Stimulated activated naive CD8-positive, alpha-beta T cell treated with anti-CD3 and anti-CD28 coated beads, Interleukin-15, Interleukin-2, amounts not matched to agents 100 ng/mL and 50 ng/mL, for 24 hours (primary cell): ENCODE data around the gene STAMBPL1.

Experiments used
- H3K27ac Mint-ChIP-seq: one replicate; pipeline ENCODE4 v1.8.0; 2021; ENCODE audit warnings: mild to moderate bottlenecking, mixed read lengths
- H3K27me3 Mint-ChIP-seq: one replicate; pipeline ENCODE4 v1.8.0; 2021; ENCODE audit warnings: mixed read lengths
- H3K36me3 Mint-ChIP-seq: one replicate; pipeline ENCODE4 v1.8.0; 2021; ENCODE audit warnings: low read depth, mixed read lengths
- H3K4me1 Mint-ChIP-seq: one replicate; pipeline ENCODE4 v1.8.0; 2021; ENCODE audit warnings: low read depth, mixed read lengths
- H3K4me3 Mint-ChIP-seq: one replicate; pipeline ENCODE4 v1.8.0; 2021; ENCODE audit warnings: mild to moderate bottlenecking, mixed read lengths
- H3K9me3 Mint-ChIP-seq: one replicate; pipeline ENCODE4 v1.8.0; 2021; ENCODE audit warnings: mixed read lengths

Gene STAMBPL1

GRCh38 chr10:88957381-88957780, 77.3 kb downstream of the STAMBPL1 start:
- Mint-ChIP-seq H3K27ac (no peak overlapping the region), H3K4me1 (peaks cover 12% of the 10 kb centered on the region), H3K9me3 (no peaks in the 10 kb centered on the region), H3K4me3 (no peak overlapping the region), H3K27me3 (no peaks in the 10 kb centered on the region), H3K36me3 (no peaks in the 10 kb centered on the region)

- H3K36me3 Mint-ChIP-seq = no peaks in the 10 kb centered on the region
- H3K27me3 Mint-ChIP-seq = no peaks in the 10 kb centered on the region
- H3K4me3 Mint-ChIP-seq = no peak overlapping the region
- peaks cover 16% of the 10 kb centered on the region for H3K4me1 Mint-ChIP-seq
- no peaks in the 10 kb centered on the region for H3K9me3 Mint-ChIP-seq
- H3K27ac Mint-ChIP-seq = no peak overlapping the region
Observed at GRCh38 chr10:88958721-88959120, 78.7 kb downstream of the STAMBPL1 start.

GRCh38 chr10:88960802-88961201, 80.8 kb downstream of the STAMBPL1 start:
- Mint-ChIP-seq H3K4me3 (no peak overlapping the region), H3K9me3 (no peaks in the 10 kb centered on the region), H3K4me1 (peaks cover 16% of the 10 kb centered on the region), H3K27me3 (no peaks in the 10 kb centered on the region), H3K27ac (no peak overlapping the region), H3K36me3 (no peaks in the 10 kb centered on the region)

GRCh38 chr10:88961266-88961665, 81.2 kb downstream of the STAMBPL1 start:
- no peaks in the 10 kb centered on the region for H3K9me3 Mint-ChIP-seq
- peaks cover 16% of the 10 kb centered on the region for H3K4me1 Mint-ChIP-seq
- no peak overlapping the region for H3K27ac Mint-ChIP-seq

GRCh38 chr10:88962336-88962735, 82.3 kb downstream of the STAMBPL1 start:
- Mint-ChIP-seq H3K36me3 (no peaks in the 10 kb centered on the region), H3K4me1 (peaks cover 16% of the 10 kb centered on the region), H3K27me3 (no peaks in the 10 kb centered on the region), H3K27ac (no peak overlapping the region), H3K4me3 (no peak overlapping the region), H3K9me3 (no peaks in the 10 kb centered on the region)

More at GRCh38 chr10:88961266-88961665, 81.2 kb downstream of the STAMBPL1 start:
- Mint-ChIP-seq H3K4me3 (no peak overlapping the region), H3K36me3 (no peaks in the 10 kb centered on the region), H3K27me3 (no peaks in the 10 kb centered on the region)

GRCh38 chr10:88963318-88963717, 83.3 kb downstream of the STAMBPL1 start:
- no peak overlapping the region for H3K27ac Mint-ChIP-seq
- no peaks in the 10 kb centered on the region for H3K9me3 Mint-ChIP-seq
- no peaks in the 10 kb centered on the region for H3K27me3 Mint-ChIP-seq
- no peak overlapping the region for H3K4me3 Mint-ChIP-seq
- H3K4me1 Mint-ChIP-seq = peaks cover 16% of the 10 kb centered on the region
- H3K36me3 Mint-ChIP-seq = no peaks in the 10 kb centered on the region

GRCh38 chr10:88964360-88964759, 84.3 kb downstream of the STAMBPL1 start:
- Mint-ChIP-seq H3K9me3 (no peaks in the 10 kb centered on the region), H3K27ac (no peak overlapping the region), H3K4me1 (peaks cover 16% of the 10 kb centered on the region), H3K4me3 (no peak overlapping the region), H3K36me3 (no peaks in the 10 kb centered on the region), H3K27me3 (no peaks in the 10 kb centered on the region)

- Mint-ChIP-seq H3K4me1 (peaks cover 16% of the 10 kb centered on the region), H3K36me3 (no peaks in the 10 kb centered on the region), H3K27ac (no peak overlapping the region), H3K27me3 (no peaks in the 10 kb centered on the region), H3K9me3 (no peaks in the 10 kb centered on the region), H3K4me3 (no peak overlapping the region)
Observed at GRCh38 chr10:88964869-88965415, 84.9 kb downstream of the STAMBPL1 start.

- H3K36me3 Mint-ChIP-seq = no peaks in the 10 kb centered on the region
- H3K4me3 Mint-ChIP-seq = no peak overlapping the region
- H3K27ac Mint-ChIP-seq = no peak overlapping the region
- no peaks in the 10 kb centered on the region for H3K9me3 Mint-ChIP-seq
- no peaks in the 10 kb centered on the region for H3K27me3 Mint-ChIP-seq
- peaks cover 10% of the 10 kb centered on the region for H3K4me1 Mint-ChIP-seq
Observed at GRCh38 chr10:88966797-88967196, 86.8 kb downstream of the STAMBPL1 start.

GRCh38 chr10:88968391-88968790, 88.3 kb downstream of the STAMBPL1 start:
- no peaks in the 10 kb centered on the region for H3K9me3 Mint-ChIP-seq
- no peak overlapping the region for H3K27ac Mint-ChIP-seq
- H3K4me1 Mint-ChIP-seq = no peaks in the 10 kb centered on the region
- H3K4me3 Mint-ChIP-seq = no peak overlapping the region
- H3K36me3 Mint-ChIP-seq = no peaks in the 10 kb centered on the region
- no peaks in the 10 kb centered on the region for H3K27me3 Mint-ChIP-seq

- Mint-ChIP-seq H3K9me3 (no peaks in the 10 kb centered on the region), H3K27ac (no peak overlapping the region), H3K4me3 (no peak overlapping the region), H3K4me1 (peaks cover 16% of the 10 kb centered on the region), H3K36me3 (no peaks in the 10 kb centered on the region), H3K27me3 (no peaks in the 10 kb centered on the region)
Observed at GRCh38 chr10:88971221-88972061, 91.4 kb downstream of the STAMBPL1 start.
